ENCODE measurements around the gene SYMPK.
"Not testable (repeated sequence)": the region's sequence is repeated elsewhere in the genome, so short reads cannot be mapped to it uniquely, and the experiment has no call there.

SYMPK gene

GRCh38 chr19:45899253-45899652 lies 36.3 kb upstream of the SYMPK start (continued):
- TF ChIP-seq, protein P1, sequence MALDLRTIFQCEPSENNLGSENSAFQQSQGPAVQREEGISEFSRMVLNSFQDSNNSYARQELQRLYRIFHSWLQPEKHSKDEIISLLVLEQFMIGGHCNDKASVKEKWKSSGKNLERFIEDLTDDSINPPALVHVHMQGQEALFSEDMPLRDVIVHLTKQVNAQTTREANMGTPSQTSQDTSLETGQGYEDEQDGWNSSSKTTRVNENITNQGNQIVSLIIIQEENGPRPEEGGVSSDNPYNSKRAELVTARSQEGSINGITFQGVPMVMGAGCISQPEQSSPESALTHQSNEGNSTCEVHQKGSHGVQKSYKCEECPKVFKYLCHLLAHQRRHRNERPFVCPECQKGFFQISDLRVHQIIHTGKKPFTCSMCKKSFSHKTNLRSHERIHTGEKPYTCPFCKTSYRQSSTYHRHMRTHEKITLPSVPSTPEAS (tag by site-specific recombination; IDR thresholded peaks at IDR 0.05) = no peak
- TF ChIP-seq ZNF223 (tag by site-specific recombination; IDR thresholded peaks at IDR 0.05) = no peak
- no peak for TF ChIP-seq KLF10 (tag by site-specific recombination; IDR thresholded peaks at IDR 0.05)
- TF ChIP-seq ZNF23 (tag by site-specific recombination; IDR thresholded peaks at IDR 0.05; ENCODE audit: borderline replicate concordance) = no peak

GRCh38 chr19:45897261-45897812 lies 34.4 kb upstream of the SYMPK start:
- TF ChIP-seq ZNF121 (tag by site-specific recombination; IDR thresholded peaks at IDR 0.05) (peak; percentile 88), ZBTB17 (tag by site-specific recombination; IDR thresholded peaks at IDR 0.05) (no peak), ZNF350 (tag by site-specific recombination; IDR thresholded peaks at IDR 0.05) (no peak), HOXA7 (CRISPR knock-in tag; IDR thresholded peaks at IDR 0.05; ENCODE audit: borderline replicate concordance) (no peak), ZNF335 (tag by site-specific recombination; conservative IDR thresholded peaks at IDR 0.05) (no peak)
- ChIA-PET CTCF (interaction anchor here (1.3 kb wide), 1 partner anchor 11 kb away, joined by 3 read pairs; the partner anchor contains the start of gene IRF2BP1), POLR2A (no interaction called here)
- no peak overlapping the region for H3K4me3 ChIP-seq (ENCODE audit: low read depth, low read length)
- no peaks in the 10 kb centered on the region for H3K9me3 ChIP-seq (ENCODE audit: control insufficient read depth, insufficient read depth, low read depth, low read length)
- no peak overlapping the region for H3K27ac ChIP-seq (ENCODE audit: extremely low read depth, low read depth, low read length)
- peaks cover 33 to 58% of the 10 kb centered on the region in 2 experiments; a peak in 2 of 3 replicates for H3K36me3 ChIP-seq (ENCODE audit: control insufficient read depth in 2 of 2, insufficient read depth in 1 of 2, low read length in 2 of 2)
- 0 out of 2 replicates have a peak, but pooled peaks cover 4% of the 10 kb centered on the region for H3K4me1 ChIP-seq (ENCODE audit: control insufficient read depth, insufficient read depth, low read length)

- H3K9me3 ChIP-seq (ENCODE audit: control insufficient read depth, insufficient read depth, low read depth, low read length); H3K4me1 ChIP-seq (ENCODE audit: control insufficient read depth, insufficient read depth, low read length); H3K4me3 ChIP-seq (ENCODE audit: low read depth, low read length); POLR2A ChIA-PET; H3K27ac ChIP-seq (ENCODE audit: extremely low read depth, low read depth, low read length): not testable (repeated sequence)
- CTCF ChIA-PET = interaction anchor here (1.0 to 1.3 kb wide), 2 partner anchors 9 to 10 kb away, joined by 3 read pairs; partner anchors contain the start of gene IRF2BP1
- H3K36me3 ChIP-seq (ENCODE audit: control insufficient read depth in 2 of 2, insufficient read depth in 1 of 2, low read length in 2 of 2) = peaks cover 36 to 61% of the 10 kb centered on the region in 2 experiments; a peak in 2 of 3 replicates
Measured at GRCh38 chr19:45895983-45896599, 33.1 kb upstream of the SYMPK start.

DNA sequence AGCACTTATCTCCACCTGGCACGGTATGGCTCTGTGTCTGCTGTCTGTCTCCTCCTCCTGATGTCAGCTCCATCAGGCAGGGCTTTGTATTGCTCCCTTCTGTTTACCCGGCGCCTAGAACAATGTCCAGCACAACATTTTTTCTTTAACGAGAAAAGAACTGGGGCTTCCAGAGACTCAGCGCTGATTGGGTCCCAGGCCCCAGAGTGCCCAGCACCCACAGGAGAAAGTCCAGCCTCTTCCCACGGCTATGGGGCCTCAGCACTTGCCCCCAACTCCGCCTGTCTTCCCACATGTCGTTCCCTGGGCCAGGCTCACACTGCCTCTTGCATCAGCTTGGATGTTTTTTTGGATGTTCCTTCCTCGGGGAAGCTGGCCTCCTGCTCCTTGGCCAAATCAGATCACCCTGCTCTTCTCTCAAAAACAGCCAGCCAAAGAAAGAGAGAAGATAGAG lies 32.6 kb upstream of the SYMPK start:
- ChIA-PET CTCF (interaction anchor here (1.0 kb wide), 2 partner anchors 8 to 79 kb away, joined by 3 read pairs; no protein-coding TSS in a partner anchor), POLR2A (interaction anchor here (1.6 kb wide), 1 partner anchor 8 kb away, joined by 3 read pairs; no protein-coding TSS in a partner anchor)
- Histone ChIP-seq H3K4me1 (ENCODE audit: control insufficient read depth, insufficient read depth, low read length) (no peaks in the 10 kb centered on the region), H3K9me3 (ENCODE audit: control insufficient read depth, insufficient read depth, low read depth, low read length) (no peaks in the 10 kb centered on the region), H3K4me3 (ENCODE audit: low read depth, low read length) (no peak overlapping the region), H3K27ac (ENCODE audit: extremely low read depth, low read depth, low read length) (no peak overlapping the region), H3K36me3 (ENCODE audit: control insufficient read depth in 2 of 2, insufficient read depth in 1 of 2, low read length in 2 of 2) (peaks cover 36 to 55% of the 10 kb centered on the region in 2 experiments; a peak in 2 of 3 replicates)
- TF ChIP-seq ZNF48 (tag by site-specific recombination; IDR thresholded peaks at IDR 0.05) (no peak), KLF16 (tag by site-specific recombination; IDR thresholded peaks at IDR 0.05) (no peak), SCRT1 (tag by site-specific recombination; IDR thresholded peaks at IDR 0.05; ENCODE audit: borderline replicate concordance) (no peak), ZNF521 (tag by site-specific recombination; IDR thresholded peaks at IDR 0.05) (no peak), ZNF626 (tag by site-specific recombination; IDR thresholded peaks at IDR 0.05) (no peak), ZBTB44 (tag by site-specific recombination; IDR thresholded peaks at IDR 0.05) (no peak), ZNF423 (tag by site-specific recombination; IDR thresholded peaks at IDR 0.05) (no peak), PRDM2 (tag by site-specific recombination; IDR thresholded peaks at IDR 0.05; ENCODE audit: borderline replicate concordance) (no peak)
- TF ChIP-seq, protein P2, sequence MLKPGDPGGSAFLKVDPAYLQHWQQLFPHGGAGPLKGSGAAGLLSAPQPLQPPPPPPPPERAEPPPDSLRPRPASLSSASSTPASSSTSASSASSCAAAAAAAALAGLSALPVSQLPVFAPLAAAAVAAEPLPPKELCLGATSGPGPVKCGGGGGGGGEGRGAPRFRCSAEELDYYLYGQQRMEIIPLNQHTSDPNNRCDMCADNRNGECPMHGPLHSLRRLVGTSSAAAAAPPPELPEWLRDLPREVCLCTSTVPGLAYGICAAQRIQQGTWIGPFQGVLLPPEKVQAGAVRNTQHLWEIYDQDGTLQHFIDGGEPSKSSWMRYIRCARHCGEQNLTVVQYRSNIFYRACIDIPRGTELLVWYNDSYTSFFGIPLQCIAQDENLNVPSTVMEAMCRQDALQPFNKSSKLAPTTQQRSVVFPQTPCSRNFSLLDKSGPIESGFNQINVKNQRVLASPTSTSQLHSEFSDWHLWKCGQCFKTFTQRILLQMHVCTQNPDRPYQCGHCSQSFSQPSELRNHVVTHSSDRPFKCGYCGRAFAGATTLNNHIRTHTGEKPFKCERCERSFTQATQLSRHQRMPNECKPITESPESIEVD (tag by site-specific recombination; IDR thresholded peaks at IDR 0.05) = no peak

All from HEK293 (cell line).